AG08396 (cell line): ENCODE results near the gene DYRK4.
"Not testable (repeated sequence)": the region's sequence is repeated elsewhere in the genome, so short reads cannot be mapped to it uniquely, and the experiment has no call there.

Experiments used
- DNase-seq: peaks from one replicate; pipeline ENCODE4 v3.0.0; 2012; ENCODE audit warnings: low spot score, mixed read lengths

The DYRK4 gene, protein sequence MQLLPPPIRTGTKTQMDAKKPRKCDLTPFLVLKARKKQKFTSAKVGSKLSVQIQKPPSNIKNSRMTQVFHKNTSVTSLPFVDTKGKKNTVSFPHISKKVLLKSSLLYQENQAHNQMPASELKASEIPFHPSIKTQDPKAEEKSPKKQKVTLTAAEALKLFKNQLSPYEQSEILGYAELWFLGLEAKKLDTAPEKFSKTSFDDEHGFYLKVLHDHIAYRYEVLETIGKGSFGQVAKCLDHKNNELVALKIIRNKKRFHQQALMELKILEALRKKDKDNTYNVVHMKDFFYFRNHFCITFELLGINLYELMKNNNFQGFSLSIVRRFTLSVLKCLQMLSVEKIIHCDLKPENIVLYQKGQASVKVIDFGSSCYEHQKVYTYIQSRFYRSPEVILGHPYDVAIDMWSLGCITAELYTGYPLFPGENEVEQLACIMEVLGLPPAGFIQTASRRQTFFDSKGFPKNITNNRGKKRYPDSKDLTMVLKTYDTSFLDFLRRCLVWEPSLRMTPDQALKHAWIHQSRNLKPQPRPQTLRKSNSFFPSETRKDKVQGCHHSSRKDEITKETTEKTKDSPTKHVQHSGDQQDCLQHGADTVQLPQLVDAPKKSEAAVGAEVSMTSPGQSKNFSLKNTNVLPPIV

DNA sequence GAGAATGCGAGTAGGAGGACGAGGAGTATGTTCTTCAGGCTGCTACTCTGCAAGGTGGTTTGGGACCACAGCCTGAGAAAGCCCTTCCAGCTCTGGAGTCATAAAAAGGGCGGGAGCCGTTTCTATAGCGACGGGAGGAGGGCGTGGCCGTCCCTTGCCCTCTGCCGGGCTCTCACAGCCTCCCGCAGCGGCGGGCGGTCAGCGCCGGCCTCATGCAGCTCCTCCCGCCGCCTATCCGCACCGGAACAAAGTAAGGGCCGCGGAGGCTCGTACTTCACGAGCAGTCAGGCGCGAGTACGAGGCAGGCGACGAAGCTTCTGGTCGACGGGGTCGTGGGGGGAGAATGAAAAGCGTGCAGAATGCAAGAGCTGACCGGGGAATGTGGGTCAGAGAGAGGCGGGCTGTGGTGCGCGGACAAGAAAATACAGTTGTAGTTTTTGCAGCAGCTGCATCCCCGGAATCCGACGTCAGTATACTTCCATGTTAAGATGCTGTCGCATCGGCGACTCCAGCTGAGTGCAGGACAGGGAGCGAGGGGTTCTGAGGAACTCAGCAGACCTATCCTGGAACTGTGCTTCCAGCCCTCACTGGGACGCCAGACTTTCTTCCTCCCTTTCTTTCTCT is at the start of gene DYRK4:
TSS of gene DYRK4 (plus strand) at position 175 of the 624 bp plus-strand sequence. CDS start at position 213, 38 bp downstream.
- peak; percentile 85 for DNase-seq

DNA sequence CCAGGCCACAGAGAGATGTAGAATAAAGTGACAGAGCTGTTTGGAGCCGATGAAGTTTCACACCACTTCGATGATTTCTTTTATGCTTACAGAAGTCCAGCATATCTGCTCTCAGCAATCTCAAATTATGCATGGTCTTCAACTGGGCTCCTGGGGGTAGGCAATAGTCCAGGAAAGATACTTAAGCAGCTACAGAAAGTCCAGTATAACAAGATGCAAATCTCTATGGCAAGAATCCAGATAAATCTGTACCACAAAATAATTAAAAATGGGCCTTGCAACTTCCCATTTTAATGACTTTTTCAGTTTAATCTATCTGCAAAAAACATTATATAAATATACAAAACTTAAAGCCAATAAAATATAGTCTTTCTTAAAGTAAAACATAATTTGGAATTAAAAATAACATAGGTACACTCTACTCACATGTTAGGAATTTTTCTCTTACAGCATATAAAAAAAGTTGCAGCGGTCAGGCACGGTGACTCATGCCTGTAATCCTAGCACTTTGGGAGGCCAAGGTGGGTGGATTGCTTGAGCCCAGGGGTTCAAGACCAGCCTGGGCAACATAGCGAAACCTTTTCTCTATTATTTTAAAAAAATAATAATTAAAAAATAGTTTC is 43.8 kb upstream of the DYRK4 start:
- DNase-seq = peak; percentile 13

DNA sequence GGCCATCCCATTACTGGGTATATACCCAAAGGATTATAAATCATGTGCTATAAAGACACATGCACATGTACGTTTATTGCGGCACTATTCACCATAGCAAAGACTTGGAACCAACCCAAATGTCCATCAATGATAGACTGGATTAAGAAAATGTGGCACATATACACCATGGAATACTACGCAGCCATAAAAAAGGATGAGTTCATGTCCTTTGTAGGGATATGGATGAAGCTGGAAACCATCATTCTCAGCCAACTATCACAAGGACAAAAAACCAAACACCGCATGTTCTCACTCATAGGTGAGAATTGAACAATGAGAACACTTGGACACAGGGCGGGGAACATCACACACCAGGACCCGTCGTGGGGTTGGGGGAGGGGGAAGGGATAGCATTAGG is 38.6 kb upstream of the DYRK4 start:
- DNase-seq = not testable (repeated sequence)

DNA sequence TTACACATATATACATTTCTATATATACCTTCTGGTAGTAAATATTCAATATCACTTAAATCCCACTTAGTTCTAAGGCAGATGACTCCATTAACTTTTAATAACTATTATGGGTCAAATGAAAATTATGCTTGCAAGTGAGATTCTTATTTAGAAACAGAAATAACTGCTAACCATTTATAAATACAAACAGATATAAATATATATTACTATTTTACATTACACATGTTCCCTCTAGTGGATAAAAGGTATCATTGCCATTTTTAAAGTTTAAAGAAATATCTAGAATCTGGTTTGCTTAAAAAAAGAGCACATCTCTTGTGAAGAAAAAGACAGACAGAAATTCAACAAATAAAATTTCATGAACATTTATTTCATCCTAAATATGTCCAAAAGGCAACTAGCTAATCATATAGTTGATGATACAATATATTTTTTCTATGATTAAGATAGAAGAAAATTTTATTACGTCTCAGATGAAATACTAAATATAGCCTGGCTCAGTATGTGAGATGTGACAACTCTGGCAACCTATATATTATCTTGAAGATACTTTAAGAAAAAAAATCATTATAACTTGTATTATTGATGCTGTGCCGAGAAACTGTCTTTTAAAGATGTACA is 35.0 kb upstream of the DYRK4 start:
- DNase-seq = no peak

DNA sequence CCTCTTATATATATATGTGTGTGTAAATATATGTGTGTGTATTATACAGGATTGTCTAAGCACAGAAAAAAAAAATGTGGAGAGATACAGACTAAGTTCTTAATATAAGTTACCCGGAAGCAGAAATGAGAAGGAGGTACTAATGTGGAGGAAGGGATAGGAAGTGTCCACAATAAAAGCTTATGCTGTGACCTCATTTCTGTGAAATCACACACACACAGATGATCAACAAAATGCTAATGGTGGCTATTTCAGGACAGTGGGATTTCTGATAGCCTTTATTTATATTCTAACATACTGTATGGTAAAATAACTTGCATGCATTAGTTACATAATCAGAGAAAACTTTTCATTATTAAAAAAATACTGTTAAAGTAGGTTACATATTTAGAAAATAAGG is 31.8 kb upstream of the DYRK4 start:
- no peak for DNase-seq

DNA sequence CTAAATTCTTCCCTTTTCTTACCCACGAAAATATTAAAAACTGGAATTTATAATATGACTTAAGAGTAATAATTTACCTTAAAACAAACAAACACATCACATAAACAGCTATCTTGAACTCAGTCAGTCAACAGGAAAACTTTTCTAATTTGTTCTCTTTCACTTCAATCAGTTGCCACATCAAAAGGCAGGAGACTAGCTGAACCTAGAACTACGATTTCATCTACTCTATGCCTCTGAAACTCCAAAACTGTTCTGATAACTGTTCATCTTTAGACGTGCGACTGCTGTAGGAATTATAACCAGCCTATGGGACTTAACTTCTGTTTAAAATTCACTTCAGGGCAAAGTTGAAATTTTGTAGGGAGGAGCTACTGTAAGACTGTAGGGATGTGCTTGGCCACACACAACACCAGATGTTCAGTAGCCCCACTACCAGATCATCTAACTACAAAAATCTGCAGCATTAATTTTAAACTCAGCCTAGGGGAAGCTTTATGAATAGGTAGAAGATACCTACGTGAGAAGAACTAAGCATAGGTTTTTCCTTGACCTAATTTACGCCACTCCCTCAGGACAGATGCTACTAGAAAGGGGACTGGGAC is 30.9 kb upstream of the DYRK4 start:
- DNase-seq = no peak

DNA sequence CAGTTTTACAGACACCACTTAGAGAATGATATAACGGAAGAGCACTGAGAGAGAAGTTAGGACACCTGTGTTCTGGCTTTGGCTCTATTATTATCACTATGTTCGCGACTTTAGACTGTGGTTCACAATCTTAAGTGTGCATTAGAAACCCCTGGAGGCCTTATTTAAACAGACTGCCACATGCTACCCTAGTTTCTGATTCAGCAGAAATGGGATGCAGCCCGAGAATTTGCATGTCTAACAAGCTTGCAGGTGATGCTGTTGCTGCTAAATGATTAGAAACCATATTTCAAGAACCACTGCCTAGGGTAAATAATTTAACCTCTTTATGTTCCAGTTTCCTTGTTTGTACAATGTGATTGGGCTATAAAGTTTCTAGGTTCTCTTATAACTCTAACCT is 26.9 kb upstream of the DYRK4 start:
- DNase-seq = no peak

DNA sequence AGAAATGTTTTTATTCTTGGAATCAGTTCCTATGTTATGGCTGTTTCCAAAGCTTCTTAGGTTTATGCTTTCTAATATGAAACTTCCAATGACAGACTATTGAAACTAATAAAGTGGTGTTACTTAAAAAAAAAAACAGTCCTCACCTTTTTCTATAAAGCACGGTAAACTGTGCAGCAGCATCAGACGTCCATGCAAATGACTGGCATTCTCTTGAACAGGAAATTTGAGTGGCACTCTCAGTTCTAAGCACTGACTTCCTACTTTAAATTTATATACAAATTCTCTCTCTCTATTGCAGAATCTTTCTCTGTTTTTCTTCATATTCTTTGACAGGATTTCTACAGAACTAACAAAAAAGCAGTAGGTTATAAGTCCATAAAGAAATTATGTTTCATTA is 26.1 kb upstream of the DYRK4 start:
- no peak for DNase-seq

DNA sequence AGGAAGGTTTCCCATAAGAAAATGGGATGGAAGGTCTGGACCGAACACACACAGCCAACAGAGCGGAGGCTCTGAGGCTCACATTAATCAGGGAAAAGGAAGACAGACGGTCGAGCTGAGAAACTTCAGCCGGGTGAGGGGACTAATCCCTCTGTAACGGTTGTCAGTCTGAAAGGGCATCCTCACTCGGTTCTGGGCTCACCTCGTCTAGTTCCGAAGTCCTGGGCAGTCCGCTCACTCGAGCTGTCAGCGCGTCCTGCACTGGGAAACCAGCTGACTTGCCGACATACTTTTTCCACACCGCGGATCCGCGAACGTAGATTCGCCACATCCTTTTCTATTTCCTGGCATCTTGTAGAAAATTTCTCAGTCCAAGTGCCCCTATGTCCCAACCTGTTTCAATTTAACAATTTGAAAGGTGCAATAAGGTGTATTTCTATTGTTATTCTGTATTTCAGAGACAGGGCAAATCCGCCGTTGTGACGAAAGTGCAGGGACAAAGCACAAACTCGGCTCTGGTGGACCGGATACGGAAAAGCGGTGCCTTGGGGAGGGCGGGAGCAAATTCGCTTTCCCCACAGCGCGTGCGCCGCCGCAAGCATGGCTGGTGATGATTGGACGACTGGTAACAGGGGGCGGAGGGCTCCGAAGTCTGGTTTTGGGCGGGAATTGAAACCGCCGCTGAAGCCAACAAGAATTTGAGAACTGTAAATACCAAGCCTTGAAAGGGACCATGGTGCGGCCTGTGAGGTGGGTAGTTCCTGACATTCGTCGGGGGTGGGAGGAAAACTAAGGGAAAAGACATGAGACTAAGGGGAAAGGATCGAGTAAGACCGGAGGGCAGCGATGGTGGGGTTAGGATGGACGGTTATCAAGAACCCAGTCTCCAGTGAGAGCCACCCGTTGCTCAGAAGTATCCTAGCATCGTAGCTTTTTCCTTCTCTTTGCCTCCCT is 23.5 kb upstream of the DYRK4 start, which contains the start of gene RAD51AP1:
TSS of gene RAD51AP1 (plus strand) at position 684 of the 954 bp plus-strand sequence. CDS start at position 734, 50 bp downstream.
- DNase-seq = peak; percentile 97

DNA sequence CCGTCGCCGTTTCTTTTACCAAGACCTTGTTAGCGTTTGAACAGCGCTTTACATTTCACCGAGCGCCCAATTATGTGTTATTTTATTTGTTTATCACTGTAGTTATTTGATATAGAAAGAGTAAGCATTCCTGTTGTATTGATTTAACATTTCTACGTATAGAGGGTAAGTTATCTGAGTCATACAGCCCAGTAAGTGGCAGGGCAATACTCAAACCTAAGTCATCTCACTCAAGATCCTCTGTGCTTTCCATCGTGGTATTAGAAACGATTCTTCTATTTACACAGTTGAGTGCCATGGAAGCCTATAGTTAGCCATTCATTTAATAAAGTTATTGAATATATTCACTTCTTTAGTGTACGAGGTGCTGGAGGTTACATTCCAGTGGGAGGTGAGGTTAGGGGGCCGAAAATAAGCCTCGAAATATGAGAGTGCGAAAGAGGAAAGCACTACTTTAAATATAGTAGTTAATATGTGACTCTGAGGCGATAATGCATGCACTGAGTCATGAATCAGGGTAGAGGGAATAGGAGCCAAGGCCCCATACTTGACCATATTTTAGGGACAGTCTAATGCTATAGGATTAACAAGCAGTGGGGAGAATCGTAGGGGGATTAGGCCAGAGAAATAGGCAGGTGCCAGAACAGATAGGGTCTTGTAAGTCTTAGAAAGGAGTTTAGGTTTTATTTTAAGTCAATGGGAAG is 22.7 kb upstream of the DYRK4 start:
- no peak for DNase-seq

DNA sequence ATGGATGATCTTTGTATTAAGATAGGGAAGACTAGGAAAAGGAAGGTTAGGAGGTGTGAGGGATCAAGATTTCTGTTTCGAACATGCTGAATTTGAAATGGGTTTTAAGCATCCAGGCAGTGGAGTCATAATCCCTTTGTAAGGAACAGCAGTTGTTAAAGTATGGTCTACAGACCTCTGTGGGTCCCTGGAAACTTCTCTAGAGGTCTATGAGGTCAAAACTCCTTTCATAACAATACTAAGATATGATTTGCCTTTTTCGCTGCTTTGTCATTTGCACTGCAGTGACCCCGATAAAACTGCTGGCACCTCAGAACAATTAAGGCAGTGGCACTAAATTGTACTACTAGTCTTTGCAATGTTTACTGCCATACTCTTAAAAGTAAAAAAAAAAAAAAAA is 21.8 kb upstream of the DYRK4 start:
- DNase-seq = no peak

DNA sequence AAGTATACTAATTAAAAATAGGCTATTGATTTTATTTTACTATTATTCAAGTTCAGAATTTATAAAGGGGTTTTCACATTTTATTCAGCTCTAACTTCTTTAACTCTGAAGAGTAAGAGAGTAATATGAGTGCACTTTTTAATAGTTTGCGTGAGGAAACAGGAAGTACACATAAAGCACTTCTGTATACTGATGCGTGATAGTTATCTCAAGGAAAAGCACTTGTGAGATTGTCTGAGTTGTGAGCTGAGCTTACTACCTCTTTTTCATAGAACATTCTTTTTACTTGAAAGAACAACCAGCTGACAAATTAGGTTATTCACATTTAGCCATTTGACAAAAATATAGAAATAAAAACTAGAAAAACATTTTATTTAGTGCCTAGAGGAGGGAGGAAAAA is 21.4 kb upstream of the DYRK4 start:
- DNase-seq = no peak

DNA sequence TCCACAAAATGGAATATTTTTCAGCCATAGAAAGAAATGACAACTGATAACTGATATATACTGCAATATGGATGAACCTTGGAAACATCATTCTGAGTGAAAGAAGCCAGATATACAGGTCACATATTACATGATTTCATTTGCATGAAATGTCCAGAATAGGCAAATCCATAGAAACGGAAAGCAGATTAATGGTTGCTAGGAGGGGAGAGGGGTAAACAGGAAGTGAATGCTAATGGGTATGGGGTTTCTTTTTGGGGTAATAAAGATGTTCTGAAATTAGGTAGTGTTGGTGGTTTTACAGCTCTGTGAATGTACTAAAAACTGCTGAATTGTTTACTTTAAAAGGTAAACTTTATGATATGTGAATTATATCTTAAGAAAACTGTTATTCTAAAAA is 16.8 kb upstream of the DYRK4 start:
- DNase-seq = no peak

DNA sequence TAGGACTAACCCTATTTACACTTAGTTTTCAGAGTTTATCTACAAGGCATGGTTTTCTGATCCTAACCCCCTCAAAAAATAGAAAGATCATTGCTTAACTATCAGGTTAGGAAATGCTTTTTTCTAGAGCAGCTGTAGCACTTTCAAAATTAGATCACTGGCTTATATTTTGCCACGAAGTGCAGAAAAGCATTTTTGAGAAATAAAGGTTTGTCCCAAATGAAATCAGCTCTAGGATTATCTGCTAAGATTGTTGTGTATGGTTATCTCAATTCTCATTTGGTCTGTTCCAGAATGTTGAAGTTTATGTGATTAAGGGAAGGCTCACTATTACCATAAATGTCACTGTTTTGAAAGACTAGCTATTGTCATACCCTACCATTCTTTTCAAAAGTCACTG is 9.8 kb upstream of the DYRK4 start:
- no peak for DNase-seq

DNA sequence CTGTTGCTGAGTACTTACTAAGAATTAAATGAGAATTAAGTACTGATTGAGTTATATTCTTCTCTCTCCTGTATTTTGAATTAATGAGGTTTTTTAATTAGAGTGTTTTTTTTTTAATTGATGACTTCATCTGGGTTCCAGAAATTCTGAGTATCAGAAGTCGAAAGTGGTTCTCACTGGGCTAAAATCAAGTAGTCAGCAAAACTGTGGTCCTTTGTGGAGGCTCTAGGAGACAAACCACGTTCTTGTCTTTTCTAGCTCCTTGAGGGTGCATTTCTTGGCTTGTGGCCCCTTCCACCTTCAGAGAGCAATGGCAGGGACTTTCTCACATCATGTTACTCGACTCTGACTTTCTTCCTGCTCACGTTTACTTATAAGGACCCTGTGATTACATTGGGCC is 8.1 kb upstream of the DYRK4 start:
- DNase-seq = no peak

DNA sequence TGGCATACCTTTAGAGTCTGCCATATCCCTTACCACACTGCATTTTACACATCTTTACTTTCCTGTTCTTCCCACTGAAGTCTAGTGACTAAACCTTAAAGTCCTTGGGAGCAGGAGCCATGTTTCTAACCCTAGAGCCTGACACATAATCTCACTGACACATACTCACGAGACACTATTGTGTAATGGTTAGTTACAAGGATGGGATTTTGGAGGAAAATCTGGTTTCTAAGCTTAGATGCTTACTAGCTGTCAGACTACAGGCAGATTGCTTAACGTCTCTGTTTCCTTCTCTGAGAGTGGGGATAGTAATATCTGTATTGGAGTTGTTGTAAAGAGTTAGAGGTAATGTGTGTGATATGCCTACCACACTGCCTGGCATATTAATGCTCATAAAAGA is 6.2 kb upstream of the DYRK4 start:
- no peak for DNase-seq

DNA sequence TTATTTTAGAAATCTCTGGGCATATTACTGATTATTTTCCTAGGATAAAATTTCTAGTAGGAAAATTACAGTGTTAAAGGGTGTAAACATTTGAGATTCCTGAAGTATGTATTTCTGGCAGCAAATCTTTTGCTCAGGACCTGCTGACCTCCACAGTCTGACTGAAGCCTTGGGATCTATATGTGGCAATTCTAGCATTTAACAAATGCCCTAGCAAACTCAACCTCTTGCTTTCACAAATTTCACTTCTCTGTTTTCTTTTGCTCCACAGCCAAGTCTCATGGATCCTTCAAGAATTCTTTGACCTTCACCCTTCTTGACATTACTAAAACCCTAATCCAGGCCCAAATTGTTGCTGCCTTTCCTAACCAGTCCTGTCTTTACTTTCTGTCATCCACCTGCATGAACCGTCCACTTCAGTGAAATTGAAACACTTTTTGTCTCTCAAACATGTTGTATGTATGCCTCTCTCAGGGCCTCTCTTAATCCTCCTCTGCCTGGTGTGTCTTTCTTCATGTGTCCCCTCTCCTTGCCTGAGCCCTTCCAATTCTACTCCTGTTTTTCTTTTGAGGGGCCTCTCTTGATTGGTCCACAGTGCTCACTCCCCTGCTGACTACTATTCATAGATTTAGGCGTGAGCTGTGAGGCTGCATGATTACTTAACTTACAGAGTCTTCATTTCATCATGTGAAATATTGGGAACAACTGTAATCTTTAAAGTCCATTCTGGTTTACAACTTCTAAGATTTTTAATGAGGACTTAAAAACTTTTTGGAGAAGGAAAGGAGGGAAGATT is 5.1 kb upstream of the DYRK4 start:
- DNase-seq = no peak

DNA sequence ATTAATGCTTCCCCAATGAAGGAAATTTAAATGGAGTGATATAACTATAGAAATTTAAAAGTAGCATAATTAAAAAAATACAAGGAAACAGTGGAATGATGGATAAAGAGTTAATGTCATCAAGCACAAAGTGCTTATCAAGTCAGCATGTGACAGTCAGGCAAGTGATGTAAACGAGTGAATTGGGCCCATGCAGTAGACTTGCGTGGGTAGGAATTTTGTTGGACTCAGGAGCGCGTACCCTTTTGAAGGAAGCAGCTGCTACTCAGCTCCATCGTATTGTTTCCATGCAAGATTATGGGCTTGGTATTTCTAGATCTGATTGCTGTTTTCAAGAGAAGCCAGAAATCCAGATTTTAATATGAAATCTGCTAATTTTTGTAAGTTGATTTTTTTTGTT is 4.4 kb upstream of the DYRK4 start:
- DNase-seq = no peak

DNA sequence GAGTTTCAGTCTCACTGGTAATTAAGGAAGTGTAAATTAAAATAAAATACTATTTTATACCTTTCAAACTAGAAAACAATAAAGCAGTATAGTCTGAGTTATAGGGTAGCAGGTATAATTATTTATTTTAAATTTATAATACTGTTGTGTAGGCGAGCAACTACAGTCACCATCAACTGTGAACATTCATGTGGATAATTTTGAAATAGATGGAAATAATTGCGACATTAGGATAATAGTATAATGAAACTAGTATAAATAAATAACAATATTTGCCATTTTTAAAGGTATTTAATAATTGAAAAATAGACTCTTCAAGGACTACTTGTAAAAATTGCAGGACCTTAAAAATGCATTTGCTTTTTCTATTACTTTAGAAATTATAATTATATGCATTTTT is 3.8 kb upstream of the DYRK4 start:
- DNase-seq = no peak
